Chondrocyte (in vitro differentiated cells): ENCODE results near the gene KPNA1. TPM values are rescaled to one million over a fixed set of nuclear protein-coding genes. Genes with fewer than 3 reads are reported as not detected.

Experiments used
- DNase-seq: peaks from one replicate; pipeline ENCODE4 v3.0.0; 2021; ENCODE audit warnings: mixed read lengths, low spot score
- H3K27ac Mint-ChIP-seq: one replicate; pipeline ENCODE4 v1.8.0; 2021; ENCODE audit warnings: mild to moderate bottlenecking, moderate library complexity, mixed read lengths; ENCODE audit not compliant: unreplicated experiment
- H3K27me3 Mint-ChIP-seq: 2 replicates; pipeline ENCODE4 v1.8.0; 2021; ENCODE audit warnings: low read depth, mixed read lengths
- H3K36me3 Mint-ChIP-seq: 2 replicates; pipeline ENCODE4 v1.8.0; 2021; ENCODE audit warnings: low read depth, mixed read lengths
- H3K4me1 Mint-ChIP-seq: 2 replicates; pipeline ENCODE4 v1.8.0; 2021; ENCODE audit warnings: low read depth, mild to moderate bottlenecking, mixed read lengths
- H3K4me3 Mint-ChIP-seq: one replicate; pipeline ENCODE4 v1.8.0; 2021; ENCODE audit warnings: mild to moderate bottlenecking, moderate library complexity, mixed read lengths; ENCODE audit not compliant: unreplicated experiment
- H3K9me3 Mint-ChIP-seq: 2 replicates; pipeline ENCODE4 v1.8.0; 2021; ENCODE audit warnings: low read depth, mixed read lengths
- CTCF ChIP-seq: fragments of 200-600 bp; sonication (generic); IDR thresholded peaks from 2 replicates; pipeline ENCODE4 v1.5.0; 2021; ENCODE audit warnings: antibody characterized with exemption, mild to moderate bottlenecking, moderate library complexity
- total RNA-seq: library from RNA; stranded (reverse); gene quantifications from 3 replicates; pipeline ENCODE4 v1.2.1, GENCODE V29; 2021

The KPNA1 gene
- total RNA-seq, 1 donor from 2014 or later: 85.6 TPM

GRCh38 chr3:122498152-122498551 lies 16.6 kb downstream of the KPNA1 start:
- Mint-ChIP-seq H3K4me3 (no peak overlapping the region), H3K27me3 (no peaks in the 10 kb centered on the region), H3K36me3 (peaks cover 9% of the 10 kb centered on the region), H3K4me1 (peaks cover 50% of the 10 kb centered on the region), H3K9me3 (no peaks in the 10 kb centered on the region), H3K27ac (peak overlapping the region; percentile 67)
- no peak for TF ChIP-seq CTCF
- no peak for DNase-seq

- H3K9me3 Mint-ChIP-seq: no peaks in the 10 kb centered on the region
- H3K4me1 Mint-ChIP-seq: peaks cover 54% of the 10 kb centered on the region
- no peak for DNase-seq
- H3K27ac Mint-ChIP-seq: peak overlapping the region; percentile 67
- H3K4me3 Mint-ChIP-seq: no peak overlapping the region
- no peaks in the 10 kb centered on the region for H3K27me3 Mint-ChIP-seq
- TF ChIP-seq CTCF: no peak
- H3K36me3 Mint-ChIP-seq: peaks cover 9% of the 10 kb centered on the region
These were observed 17.3 kb downstream of the KPNA1 start for GRCh38 chr3:122497425-122497824.

GRCh38 chr3:122496508-122496907 lies 18.2 kb downstream of the KPNA1 start:
- no peak for TF ChIP-seq CTCF
- no peak for DNase-seq
- H3K4me1 Mint-ChIP-seq: peaks cover 47% of the 10 kb centered on the region
- H3K4me3 Mint-ChIP-seq: peak overlapping the region; percentile 32
- no peaks in the 10 kb centered on the region for H3K27me3 Mint-ChIP-seq
- H3K9me3 Mint-ChIP-seq: no peaks in the 10 kb centered on the region
- H3K36me3 Mint-ChIP-seq: peaks cover 12% of the 10 kb centered on the region
- peak overlapping the region; percentile 82 for H3K27ac Mint-ChIP-seq

GRCh38 chr3:122493296-122493695 lies 21.4 kb downstream of the KPNA1 start:
- Mint-ChIP-seq H3K4me1 (peaks cover 40% of the 10 kb centered on the region), H3K4me3 (no peak overlapping the region), H3K9me3 (no peaks in the 10 kb centered on the region), H3K36me3 (peaks cover 14% of the 10 kb centered on the region), H3K27ac (no peak overlapping the region), H3K27me3 (no peaks in the 10 kb centered on the region)
- no peak for DNase-seq
- TF ChIP-seq CTCF: no peak

- peaks cover 15% of the 10 kb centered on the region for H3K4me1 Mint-ChIP-seq
- H3K4me3 Mint-ChIP-seq: no peak overlapping the region
- no peaks in the 10 kb centered on the region for H3K9me3 Mint-ChIP-seq
- no peak for TF ChIP-seq CTCF
- H3K27me3 Mint-ChIP-seq: no peaks in the 10 kb centered on the region
- peaks cover 7% of the 10 kb centered on the region for H3K36me3 Mint-ChIP-seq
- no peak for DNase-seq
- no peak overlapping the region for H3K27ac Mint-ChIP-seq
These were observed 26.3 kb downstream of the KPNA1 start for GRCh38 chr3:122488262-122488973.
